PC-9 (cell line): ENCODE measurements around the gene NINJ2.

Experiments used
- EZH2 ChIP-seq: fragments of 200-600 bp; sonication (generic); IDR thresholded peaks from 2 replicates; pipeline ENCODE4 v1.8.0; 2017; ENCODE audit warnings: antibody characterized with exemption, low read depth
- TF ChIP-seq, protein P1 (sequence below): fragments of 200-600 bp; sonication (generic); conservative IDR thresholded peaks from 2 replicates; pipeline ENCODE4 v1.6.1; 2017; ENCODE audit warnings: mixed run types, antibody characterized with exemption, mild to moderate bottlenecking, moderate library complexity

DNA sequence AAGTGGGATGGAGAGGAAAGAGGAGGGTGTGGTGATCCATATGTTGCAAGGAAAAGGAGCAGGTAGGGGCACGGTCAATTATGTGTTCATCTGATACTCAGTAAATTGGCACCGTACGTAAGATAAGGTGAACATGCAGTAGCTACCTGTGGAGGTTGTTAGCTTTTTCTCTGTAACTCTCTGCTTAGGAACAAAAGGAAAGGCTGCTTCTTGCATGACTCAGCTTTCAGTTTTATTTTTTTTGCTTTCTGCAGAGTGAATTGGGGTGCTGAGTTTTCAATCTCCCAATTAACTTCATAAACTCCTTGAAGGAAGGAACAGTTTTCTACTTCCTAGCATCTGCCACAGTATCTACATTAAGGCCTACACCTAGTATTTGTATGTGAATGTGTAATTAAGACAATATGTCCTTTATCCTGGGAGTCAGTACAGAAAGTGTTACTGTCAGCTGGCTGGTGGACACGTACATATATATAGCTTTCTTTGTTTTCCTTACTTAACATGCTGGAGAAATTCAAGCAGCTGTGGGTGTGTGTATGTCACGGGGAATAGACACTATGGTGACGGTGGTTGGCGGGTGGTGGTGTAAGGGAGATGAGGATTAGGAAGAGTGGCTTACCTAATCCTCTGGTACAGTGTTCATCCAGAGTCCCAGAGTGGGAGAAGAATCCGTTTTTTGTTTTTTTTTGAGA lies 49.1 kb upstream of the NINJ2 start:
- TF ChIP-seq, protein P1, sequence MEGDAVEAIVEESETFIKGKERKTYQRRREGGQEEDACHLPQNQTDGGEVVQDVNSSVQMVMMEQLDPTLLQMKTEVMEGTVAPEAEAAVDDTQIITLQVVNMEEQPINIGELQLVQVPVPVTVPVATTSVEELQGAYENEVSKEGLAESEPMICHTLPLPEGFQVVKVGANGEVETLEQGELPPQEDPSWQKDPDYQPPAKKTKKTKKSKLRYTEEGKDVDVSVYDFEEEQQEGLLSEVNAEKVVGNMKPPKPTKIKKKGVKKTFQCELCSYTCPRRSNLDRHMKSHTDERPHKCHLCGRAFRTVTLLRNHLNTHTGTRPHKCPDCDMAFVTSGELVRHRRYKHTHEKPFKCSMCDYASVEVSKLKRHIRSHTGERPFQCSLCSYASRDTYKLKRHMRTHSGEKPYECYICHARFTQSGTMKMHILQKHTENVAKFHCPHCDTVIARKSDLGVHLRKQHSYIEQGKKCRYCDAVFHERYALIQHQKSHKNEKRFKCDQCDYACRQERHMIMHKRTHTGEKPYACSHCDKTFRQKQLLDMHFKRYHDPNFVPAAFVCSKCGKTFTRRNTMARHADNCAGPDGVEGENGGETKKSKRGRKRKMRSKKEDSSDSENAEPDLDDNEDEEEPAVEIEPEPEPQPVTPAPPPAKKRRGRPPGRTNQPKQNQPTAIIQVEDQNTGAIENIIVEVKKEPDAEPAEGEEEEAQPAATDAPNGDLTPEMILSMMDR, result no peak
- TF ChIP-seq EZH2, result no peak
